ENCODE data around the gene LRRC3. TPM values are rescaled to one million over a fixed set of nuclear protein-coding genes. Genes with fewer than 3 reads are reported as not detected.
A peak's percentile ranks its signal among the peaks of the same experiment; 100 is the strongest.

The LRRC3 gene
- total RNA-seq, 3 donors from 2014 or later (not counting 1 experiment from before 2014, with no cell fraction given), result 0.36 to 0.50 (median 0.38) TPM

DNA sequence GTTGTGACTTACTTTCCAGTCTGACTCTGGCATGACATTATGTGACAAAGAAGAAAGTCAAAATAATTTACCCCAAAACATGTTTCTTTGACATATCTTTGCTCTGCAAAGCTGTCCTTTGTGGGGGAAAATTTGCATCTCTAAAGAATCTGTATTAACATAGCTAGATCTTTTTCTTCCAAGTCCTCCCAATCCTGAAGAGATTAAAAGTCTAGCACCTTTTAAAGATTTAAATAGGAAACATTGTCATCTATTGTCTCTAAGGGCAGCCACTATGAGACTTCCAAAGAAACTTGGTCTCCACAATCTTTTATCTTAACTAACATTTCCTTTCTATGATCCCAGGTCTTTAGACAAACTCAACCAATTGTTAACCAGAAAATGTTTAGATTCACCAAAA is 16.0 kb downstream of the LRRC3 start:
- H3K9me3 Mint-ChIP-seq, result no peaks in the 10 kb centered on the region
- no peaks in the 10 kb centered on the region for H3K36me3 Mint-ChIP-seq
- TF ChIP-seq, protein P1, sequence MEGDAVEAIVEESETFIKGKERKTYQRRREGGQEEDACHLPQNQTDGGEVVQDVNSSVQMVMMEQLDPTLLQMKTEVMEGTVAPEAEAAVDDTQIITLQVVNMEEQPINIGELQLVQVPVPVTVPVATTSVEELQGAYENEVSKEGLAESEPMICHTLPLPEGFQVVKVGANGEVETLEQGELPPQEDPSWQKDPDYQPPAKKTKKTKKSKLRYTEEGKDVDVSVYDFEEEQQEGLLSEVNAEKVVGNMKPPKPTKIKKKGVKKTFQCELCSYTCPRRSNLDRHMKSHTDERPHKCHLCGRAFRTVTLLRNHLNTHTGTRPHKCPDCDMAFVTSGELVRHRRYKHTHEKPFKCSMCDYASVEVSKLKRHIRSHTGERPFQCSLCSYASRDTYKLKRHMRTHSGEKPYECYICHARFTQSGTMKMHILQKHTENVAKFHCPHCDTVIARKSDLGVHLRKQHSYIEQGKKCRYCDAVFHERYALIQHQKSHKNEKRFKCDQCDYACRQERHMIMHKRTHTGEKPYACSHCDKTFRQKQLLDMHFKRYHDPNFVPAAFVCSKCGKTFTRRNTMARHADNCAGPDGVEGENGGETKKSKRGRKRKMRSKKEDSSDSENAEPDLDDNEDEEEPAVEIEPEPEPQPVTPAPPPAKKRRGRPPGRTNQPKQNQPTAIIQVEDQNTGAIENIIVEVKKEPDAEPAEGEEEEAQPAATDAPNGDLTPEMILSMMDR (IDR thresholded peaks at IDR 0.05), result no peak
- H3K4me3 Mint-ChIP-seq, result no peak overlapping the region
- H3K27ac Mint-ChIP-seq, result no peak overlapping the region
- no peaks in the 10 kb centered on the region for H3K4me1 Mint-ChIP-seq
- H3K9me3 ChIP-seq (ENCODE audit: control insufficient read depth, insufficient read depth, low read length), result no peaks in the 10 kb centered on the region
- intact Hi-C loops (cut with micrococcal nuclease), result loop anchor here (10.0 kb wide), 1 partner anchor 97 kb away; no protein-coding TSS in a partner anchor
- H3K27ac ChIP-seq (ENCODE audit: low read length), result no peak overlapping the region
- ATAC-seq, result no peak
- H3K27me3 Mint-ChIP-seq (ENCODE audit: low read depth in 2 of 2), result peaks cover 14 to 19% of the 10 kb centered on the region in 2 donors
- H3K36me3 ChIP-seq (ENCODE audit: control insufficient read depth, insufficient read depth, low read length), result no peaks in the 10 kb centered on the region
- H3K27me3 ChIP-seq (ENCODE audit: control insufficient read depth, insufficient read depth, low read length), result no peaks in the 10 kb centered on the region
- no peak overlapping the region for H3K4me3 ChIP-seq (ENCODE audit: low read length)
- H3K4me1 ChIP-seq (ENCODE audit: control insufficient read depth, insufficient read depth, low read length), result peaks cover 9% of the 10 kb centered on the region
- no peak for DNase-seq

DNA sequence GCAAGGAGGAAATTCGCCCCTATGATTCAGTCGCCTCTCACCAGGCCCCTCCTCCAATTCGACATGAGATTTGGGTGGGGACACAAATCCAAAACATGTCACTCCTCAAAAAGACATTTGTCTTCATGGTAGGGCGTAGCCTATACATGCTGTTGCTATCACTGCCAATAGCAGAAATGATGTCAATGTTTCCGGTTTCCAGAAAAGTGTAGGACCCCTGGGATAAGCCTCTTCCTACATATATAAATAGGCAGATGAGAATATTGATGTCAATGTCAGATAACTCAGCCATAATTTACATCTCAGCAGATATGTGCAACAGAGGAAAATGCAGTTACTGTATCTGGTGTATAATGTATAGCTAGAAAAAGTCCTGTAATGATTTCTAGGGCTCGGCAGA is 16.7 kb downstream of the LRRC3 start:
- TF ChIP-seq, protein P1 (IDR thresholded peaks at IDR 0.05), result no peak
- ATAC-seq (no peak), DNase-seq (no peak)
- peaks cover 12 to 19% of the 10 kb centered on the region in 2 donors for H3K27me3 Mint-ChIP-seq (ENCODE audit: low read depth in 2 of 2)
- H3K4me1 Mint-ChIP-seq, result no peaks in the 10 kb centered on the region
- Histone ChIP-seq H3K36me3 (ENCODE audit: control insufficient read depth, insufficient read depth, low read length) (no peaks in the 10 kb centered on the region), H3K4me1 (ENCODE audit: control insufficient read depth, insufficient read depth, low read length) (peaks cover 9% of the 10 kb centered on the region), H3K4me3 (ENCODE audit: low read length) (no peak overlapping the region), H3K9me3 (ENCODE audit: control insufficient read depth, insufficient read depth, low read length) (no peaks in the 10 kb centered on the region), H3K27me3 (ENCODE audit: control insufficient read depth, insufficient read depth, low read length) (no peaks in the 10 kb centered on the region), H3K27ac (ENCODE audit: low read length) (no peak overlapping the region)
- WGBS (ENCODE audit: insufficient coverage), result 91% methylated on average over 4 of the region's 6 CpGs
- H3K4me3 Mint-ChIP-seq, result no peak overlapping the region
- no peaks in the 10 kb centered on the region for H3K9me3 Mint-ChIP-seq
- intact Hi-C loops (cut with micrococcal nuclease), result loop anchor here (10.0 kb wide), 1 partner anchor 97 kb away; no protein-coding TSS in a partner anchor
- no peak overlapping the region for H3K27ac Mint-ChIP-seq
- H3K36me3 Mint-ChIP-seq, result no peaks in the 10 kb centered on the region

DNA sequence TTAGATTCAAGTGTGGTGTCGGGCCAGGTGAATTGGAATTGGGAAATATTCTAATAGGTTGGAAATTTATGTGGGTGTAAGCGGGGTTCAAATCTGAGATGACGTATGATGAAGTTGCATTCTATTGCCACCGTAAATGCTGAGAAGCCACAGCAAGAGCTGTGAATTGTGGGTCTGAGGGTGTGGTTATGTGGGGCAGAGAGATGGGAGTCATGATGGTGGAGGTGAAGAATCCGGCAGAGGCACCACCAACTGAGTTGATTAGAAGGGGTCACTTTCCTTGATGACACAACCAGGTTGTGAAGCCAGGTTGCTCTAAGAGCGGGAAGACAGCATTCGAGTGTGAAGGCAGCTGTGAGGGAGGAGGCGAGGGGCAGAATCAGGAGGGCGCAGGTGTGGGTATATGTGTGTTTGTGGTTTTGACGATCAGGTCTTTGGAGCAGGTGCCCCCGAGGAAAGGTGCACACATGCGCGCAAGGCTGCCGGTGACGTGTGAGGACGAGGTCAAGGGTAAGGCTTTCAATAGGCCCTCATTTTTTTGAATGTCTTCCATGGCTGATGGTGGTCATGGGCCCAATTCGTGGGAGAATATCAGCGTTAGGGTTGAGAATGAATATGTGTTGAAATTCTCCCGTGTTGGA is 18.7 kb downstream of the LRRC3 start:
- H3K27me3 Mint-ChIP-seq (ENCODE audit: low read depth in 2 of 2), result peaks cover 11 to 19% of the 10 kb centered on the region in 2 donors
- H3K27ac Mint-ChIP-seq, result no peak overlapping the region
- no peaks in the 10 kb centered on the region for H3K27me3 ChIP-seq (ENCODE audit: control insufficient read depth, insufficient read depth, low read length)
- peak; percentile 13 to 39 for DNase-seq
- no peaks in the 10 kb centered on the region for H3K36me3 ChIP-seq (ENCODE audit: control insufficient read depth, insufficient read depth, low read length)
- peak; percentile 52 to 97 (median 88) for ATAC-seq
- H3K4me1 Mint-ChIP-seq, result no peaks in the 10 kb centered on the region
- H3K4me3 ChIP-seq (ENCODE audit: low read length), result no peak overlapping the region
- 64% methylated on average over 18 of the region's 19 CpGs for WGBS (ENCODE audit: insufficient coverage)
- intact Hi-C loops (cut with micrococcal nuclease), result loop anchor here (10.0 kb wide), 1 partner anchor 99 kb away; no protein-coding TSS in a partner anchor
- TF ChIP-seq, protein P1 (IDR thresholded peaks at IDR 0.05), result no peak
- no peaks in the 10 kb centered on the region for H3K9me3 ChIP-seq (ENCODE audit: control insufficient read depth, insufficient read depth, low read length)
- H3K9me3 Mint-ChIP-seq, result no peaks in the 10 kb centered on the region
- no peak overlapping the region for H3K27ac ChIP-seq (ENCODE audit: low read length)
- no peak overlapping the region for H3K4me3 Mint-ChIP-seq
- H3K36me3 Mint-ChIP-seq, result no peaks in the 10 kb centered on the region
- peaks cover 9% of the 10 kb centered on the region for H3K4me1 ChIP-seq (ENCODE audit: control insufficient read depth, insufficient read depth, low read length)

All from natural killer cell (primary cell).